NCI-H2196 treated with DMSO at 0.1 percent for 48 hours (cell line): ENCODE measurements around the gene SEMA4A.
"Not testable (repeated sequence)": the region's sequence is repeated elsewhere in the genome, so short reads cannot be mapped to it uniquely, and the experiment has no call there.

Source experiments
- DNase-seq: peaks from one replicate; lab custom pipeline; 2025; ENCODE audit not compliant: unreplicated experiment; lab: John Stamatoyannopoulos, UW

SEMA4A gene

GRCh38 chr1:156153362-156153761 is at the start of gene SEMA4A:
Gene SEMA4A (plus strand): TSS chr1:156153585. CDS start chr1:156154579, 994 bp downstream.
- DNase-seq = no peak

DNA sequence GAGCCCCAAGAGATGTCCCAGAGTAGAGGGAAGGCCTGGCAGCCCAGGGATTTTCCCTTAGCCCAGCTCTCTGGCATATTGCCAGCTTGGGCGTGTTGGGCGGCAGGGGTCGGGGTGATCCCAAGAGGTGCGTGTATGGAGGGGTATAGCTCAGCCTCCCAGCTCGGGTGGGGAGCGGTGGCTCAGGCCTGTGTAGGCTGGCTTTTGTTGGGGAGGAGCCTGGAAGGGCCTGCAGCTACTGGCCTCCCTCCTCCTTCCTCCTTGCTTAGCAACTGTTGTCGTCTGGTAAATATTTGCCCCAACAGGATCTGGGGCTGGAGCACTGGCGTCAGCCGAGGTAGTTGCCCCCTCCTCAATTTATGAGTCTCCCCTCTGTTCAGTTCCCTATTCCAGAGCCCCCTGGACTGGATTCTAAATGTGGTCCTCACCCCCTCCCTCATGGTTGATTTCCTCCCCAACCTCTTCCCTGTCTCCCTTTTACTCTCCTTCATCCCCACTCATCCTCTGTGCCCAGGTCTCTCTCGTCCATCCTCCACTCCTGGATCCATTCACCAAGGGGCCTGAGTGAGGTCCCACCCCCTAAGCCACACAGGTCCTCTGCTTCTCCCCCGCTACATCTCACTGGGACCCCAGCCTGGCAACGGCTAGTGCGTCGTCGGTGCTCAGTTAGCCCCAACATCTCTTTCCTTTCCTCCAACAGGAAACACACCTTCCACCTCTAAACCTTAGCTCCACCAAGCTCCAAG is 49.1 kb upstream of the SEMA4A start:
- peak; percentile 49 for DNase-seq

DNA sequence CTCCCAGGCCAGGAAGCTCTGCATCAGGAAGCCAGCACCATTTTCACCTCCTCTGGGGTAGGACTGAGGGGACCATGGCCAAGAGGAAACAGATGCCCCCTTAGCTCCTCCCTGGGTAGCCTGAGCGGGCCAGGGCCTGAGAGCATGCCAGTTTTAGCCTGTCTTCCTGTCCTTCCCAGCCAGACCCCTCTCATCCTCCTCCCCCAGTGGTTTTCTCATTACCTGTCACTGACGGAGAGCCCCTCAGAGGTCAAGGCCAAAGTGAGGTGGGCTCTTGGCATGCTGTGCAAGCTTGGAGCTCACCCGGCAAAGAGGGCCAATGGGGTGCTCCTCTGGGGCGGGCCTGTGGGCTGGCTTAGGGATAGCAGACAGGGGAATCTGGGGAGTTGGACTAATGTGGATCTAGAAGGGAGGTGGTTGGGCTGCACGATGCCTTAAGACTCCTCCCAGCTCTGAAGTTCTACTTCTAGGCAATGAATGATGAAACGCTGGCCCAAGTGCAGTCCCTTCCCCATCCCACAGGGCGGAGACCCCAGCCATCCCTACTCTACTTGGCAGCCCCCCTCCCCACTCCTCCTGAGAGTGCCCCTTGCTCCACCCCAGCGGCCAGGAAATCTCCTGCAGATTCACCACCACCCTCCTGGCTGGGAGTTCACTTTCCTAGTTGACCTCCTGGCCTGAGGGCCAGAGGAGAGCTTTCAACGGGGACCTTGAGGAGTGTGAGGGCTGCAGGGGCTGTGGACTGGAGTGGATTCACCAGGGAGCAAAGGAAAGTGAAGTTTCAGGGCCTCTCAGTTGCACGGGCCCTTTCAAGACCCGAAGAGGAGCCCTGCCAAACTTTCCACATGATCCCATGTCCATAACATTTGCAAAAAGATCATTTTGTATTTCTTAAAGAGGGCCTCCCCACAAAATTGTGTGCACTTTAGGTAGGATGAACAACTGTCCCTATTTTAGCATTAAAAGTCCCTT is 48.2 kb upstream of the SEMA4A start:
- no peak for DNase-seq

GRCh38 chr1:156106624-156107488 is 46.5 kb upstream of the SEMA4A start:
- DNase-seq = no peak

DNA sequence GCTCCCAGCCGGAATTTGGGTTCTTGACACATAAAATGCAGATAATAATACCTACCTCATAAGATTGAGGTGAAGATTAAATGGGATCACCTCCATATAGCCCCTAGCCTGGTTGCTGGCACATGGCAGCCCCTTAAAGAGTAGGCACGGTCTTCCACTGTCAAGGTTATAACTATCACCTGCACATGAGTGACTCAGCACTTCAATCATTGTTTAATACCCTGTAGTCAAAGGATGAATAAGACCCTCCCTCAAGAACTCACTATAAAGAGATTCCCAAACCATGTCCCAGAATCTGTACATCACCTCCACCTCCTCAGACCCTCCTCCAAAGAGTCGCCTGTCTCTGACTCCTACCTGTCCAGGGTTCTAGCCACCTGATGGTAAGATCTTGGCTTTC is 45.3 kb upstream of the SEMA4A start:
- DNase-seq = no peak

DNA sequence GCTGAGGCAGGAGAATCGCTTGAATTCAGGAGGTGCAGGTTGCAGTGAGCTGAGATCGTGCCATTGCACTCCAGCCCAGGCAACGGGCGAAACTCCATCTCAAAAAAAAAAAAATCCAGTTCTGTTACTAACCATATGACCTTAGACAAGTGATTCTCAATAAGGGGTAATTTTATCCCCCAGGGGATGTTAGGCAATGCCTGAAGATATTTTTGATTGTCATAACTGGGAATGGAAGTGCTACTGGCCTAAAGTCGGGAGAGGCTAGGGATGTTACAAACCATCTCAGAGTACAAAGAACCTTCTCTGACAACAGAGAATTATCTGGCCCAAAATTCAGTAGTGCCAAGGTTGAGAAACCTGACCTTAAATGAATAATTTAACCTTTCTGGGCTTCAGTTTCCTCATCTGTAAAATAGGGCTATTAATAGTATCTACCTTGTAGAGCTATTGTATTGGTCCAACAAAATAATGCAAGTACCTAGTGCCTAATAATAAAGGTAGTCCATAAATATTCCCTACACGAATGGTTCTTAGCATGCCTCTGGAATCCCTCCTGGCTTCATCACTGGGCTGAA is 44.6 kb upstream of the SEMA4A start:
- no peak for DNase-seq

DNA sequence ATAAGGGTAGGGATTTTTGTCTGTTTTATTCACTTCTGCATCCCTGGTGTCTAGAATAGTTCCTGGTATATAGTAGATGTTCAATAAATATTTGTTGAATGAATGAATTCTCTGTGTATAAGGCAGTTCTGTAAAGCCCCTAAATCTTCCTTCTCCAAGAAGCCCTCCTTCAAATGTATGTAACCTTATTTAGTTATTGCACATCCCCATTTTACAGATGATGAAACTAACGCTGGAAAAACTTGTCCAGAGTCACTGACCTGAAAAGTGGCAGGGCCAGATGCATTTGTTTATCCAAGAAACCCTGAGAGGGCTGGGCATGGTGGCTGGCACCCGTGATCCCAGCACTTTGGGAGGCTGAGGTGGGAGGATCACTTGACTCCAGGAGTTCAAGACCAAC is 43.1 kb upstream of the SEMA4A start:
- no peak for DNase-seq

DNA sequence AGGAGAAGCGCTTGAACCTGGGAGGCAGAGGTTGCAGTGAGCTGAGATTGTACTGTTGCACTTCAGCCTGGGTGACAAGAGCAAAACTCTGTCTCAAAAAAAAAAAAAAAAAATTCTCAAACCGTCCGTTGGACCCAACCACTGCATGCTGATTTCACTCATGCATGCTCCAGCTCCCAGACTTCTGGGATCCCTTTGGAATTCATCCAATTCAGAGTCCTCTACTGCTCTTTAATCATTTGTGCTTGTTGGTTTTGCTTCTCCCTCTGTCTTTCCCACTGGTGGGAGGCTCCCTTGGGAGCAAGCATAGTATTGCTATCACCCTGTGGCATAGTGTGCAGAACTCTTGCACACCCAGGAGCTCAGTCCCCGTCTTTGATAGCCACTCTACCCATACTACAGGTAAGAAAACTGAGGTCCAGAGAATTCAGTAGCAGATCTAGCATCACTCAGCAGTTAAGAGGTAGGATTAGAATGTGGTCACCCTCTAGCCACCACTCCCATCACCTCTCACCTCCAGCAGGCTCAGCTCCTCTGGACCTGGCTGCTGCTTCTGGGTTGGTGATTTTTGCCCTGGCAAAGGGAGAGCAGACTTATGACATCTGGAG is 41.9 kb upstream of the SEMA4A start:
- no peak for DNase-seq

DNA sequence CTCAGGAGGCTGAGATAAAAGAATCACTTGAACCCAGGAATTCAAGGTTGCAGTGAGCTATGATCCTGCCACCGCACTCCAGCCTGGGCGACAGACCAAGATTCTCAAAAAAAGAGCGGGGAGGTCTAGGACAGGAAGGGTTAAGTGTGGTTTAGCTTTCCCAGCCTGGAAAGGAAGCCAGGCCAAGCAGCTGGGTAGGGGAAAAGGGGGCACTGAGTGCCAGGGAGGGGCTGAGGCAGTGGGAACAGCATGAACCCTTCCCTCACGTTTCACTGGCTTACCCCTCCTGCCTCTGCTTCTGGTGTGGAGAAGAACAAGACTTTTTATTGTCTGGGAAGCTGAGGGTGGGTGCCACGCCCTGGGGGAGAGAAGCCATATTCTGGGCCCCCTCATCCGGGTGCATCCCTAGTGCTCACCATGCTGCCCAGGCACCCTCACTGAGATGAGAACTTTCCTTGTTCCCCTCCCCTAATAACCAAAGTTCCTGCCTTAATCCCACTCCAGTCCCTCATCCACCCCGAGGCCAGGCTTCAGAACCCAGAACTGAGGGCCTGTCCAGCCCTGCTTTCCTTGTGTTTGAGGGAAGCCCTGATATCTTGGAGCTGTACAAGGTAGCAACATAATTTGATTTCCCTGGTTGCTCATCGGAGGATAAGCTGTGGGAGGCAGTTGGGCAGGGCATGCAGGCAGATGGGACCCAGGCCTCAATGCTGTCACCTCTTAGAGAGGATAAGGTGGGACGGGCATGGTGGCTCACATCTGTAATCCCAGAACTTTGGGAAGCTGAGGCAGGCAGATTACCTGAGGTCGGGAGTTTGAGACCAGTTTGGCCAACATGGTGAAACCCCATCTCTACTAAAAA is 40.9 kb upstream of the SEMA4A start:
- no peak for DNase-seq

DNA sequence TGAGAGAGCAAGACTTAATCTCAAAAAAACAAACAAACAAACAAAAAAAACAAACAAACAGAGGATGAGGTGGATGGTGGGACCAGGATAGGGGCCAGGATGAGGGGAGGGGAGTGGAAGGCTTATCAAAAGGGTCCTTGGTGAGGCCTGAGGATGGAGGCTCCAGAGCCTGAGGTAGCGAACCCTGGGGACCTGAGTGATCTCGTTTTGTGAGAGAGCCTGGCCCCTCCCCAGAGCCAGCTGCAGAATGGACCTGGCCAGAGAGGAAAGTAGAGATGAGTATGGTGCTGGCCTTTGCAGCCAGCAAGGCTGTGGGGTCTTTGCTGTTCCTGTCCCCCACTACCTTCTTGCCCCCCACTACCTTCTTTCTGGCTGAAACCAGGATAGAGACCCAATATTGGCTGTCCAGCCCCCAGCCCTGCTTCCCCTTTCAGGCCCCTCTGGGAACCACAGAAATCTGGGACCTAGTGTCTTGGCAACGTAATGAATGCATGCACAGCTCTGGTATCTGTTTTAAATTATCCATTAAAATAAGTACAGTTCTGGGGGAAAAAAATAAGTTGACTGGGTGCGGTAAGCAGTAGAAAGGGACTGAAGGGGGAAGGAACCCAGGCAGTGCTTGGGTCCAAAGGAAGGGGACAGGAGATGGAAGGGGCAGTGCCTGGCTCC is 40.0 kb upstream of the SEMA4A start:
- no peak for DNase-seq

DNA sequence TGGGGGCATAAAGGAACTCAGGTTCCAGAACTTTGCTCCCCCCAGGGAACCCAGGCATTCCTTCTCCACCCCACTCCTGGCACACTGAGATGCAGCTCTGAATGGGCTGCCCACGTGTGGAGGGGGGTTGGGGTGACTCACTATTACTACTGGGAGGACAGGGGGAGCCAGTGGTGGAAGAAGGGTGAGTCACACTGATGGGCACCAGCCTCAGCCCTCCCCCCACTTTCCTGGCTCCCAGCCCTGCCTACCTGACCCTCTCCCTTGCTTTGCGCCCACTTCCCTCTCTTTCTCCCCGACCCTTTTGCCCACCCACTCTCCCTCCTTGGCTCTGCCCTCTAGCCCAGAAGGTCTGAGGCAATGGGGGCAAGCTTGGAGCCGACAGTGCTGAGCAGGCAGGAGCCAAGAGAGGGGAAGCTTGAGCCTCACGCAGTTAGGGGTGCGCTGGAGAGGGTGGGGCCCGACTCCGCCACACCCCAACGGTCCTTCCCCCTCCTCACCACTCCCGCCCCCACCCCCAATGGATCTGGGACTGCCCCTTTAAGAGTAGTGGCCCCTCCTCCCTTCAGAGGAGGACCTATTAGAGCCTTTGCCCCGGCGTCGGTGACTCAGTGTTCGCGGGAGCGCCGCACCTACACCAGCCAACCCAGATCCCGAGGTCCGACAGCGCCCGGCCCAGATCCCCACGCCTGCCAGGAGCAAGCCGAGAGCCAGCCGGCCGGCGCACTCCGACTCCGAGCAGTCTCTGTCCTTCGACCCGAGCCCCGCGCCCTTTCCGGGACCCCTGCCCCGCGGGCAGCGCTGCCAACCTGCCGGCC is 39.1 kb upstream of the SEMA4A start, which contains the start of gene LMNA:
LMNA (plus strand) TSS at position 611 of the 818 bp plus-strand sequence. CDS start 208 bp downstream, outside the sequence.
- peak; percentile 79 for DNase-seq

DNA sequence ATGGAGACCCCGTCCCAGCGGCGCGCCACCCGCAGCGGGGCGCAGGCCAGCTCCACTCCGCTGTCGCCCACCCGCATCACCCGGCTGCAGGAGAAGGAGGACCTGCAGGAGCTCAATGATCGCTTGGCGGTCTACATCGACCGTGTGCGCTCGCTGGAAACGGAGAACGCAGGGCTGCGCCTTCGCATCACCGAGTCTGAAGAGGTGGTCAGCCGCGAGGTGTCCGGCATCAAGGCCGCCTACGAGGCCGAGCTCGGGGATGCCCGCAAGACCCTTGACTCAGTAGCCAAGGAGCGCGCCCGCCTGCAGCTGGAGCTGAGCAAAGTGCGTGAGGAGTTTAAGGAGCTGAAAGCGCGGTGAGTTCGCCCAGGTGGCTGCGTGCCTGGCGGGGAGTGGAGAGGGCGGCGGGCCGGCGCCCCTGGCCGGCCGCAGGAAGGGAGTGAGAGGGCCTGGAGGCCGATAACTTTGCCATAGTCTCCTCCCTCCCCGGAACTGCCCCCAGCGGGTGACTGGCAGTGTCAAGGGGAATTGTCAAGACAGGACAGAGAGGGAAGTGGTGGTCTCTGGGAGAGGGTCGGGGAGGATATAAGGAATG is 38.4 kb upstream of the SEMA4A start:
- no peak for DNase-seq

DNA sequence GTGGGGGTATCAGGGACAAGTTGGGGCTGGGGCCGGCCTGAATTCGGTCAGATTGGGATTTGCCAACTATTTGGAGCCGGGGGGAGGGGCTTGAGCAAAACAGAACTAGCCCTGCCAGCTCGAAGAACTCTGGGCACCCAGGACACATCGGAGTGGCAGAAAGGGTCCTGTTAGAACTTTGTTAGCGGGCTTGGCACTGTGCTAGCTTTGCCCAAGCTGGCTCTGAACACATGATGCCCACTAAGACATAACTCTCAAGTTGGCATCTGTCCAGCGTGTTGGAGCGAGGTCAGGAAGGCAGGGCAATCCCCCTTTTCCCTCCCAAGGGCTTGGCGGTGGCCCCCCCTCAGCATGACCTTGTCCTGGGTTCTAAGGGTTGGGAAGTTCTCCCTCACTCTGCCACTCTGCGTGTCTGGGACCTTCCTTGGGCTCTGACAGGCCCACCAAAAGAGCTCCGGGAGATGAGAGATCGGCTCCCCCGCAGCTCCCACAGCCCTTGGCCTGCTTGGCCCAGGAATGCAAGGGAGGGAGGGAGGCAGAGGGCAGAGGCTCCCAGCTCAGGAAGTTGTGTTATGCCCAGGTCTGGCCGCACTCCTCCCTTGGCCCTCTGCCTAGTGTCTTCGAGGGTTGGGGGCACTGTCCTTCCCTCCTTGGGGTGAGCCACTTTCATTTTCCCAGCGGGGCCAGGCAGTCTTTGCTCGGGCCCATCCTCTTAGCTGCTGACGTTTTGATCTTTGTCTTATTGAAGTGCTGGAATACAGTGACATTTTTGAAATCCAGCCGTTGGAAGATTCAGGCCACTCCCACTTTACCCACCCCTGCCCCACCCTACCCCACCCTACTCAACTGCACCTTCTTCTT is 37.6 kb upstream of the SEMA4A start:
- no peak for DNase-seq

- DNase-seq = not testable (repeated sequence)
Measured at GRCh38 chr1:156116731-156117130, 36.7 kb upstream of the SEMA4A start.

DNA sequence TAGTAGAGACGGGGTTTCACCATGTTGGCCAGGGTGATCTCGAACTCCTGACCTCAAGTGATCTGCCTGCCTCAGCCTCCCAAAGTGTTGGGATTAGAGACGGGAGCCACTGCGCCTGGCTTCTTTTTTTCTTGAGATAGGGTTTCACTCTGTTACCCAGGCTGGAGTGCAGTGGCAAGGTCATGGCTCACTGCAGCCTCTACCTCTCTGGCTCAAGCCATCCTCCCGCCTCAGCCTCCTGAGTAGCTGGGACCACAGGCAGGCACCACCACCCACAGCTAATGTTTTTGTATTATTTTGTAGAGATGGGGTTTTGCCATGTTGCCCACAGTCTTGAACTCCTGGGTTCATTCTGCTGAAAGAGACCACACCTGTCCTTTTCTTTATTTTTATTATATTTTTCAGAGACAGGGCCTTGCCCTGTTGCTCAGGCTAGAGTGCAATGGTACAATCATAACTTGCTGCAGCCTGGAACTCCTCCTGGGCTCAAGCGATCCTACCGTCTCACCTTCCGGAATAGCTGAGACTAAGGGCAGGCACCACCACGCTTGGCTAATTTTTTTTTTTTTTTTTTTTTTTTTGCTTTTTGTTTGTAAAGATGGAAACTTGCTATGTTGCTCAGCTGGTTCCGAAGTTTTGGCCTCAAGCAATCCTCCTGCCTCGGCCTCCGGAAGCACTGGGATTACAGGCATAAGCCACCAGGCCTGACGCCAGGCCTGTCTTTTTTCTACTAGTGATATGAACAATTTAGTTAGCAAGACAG is 35.8 kb upstream of the SEMA4A start:
- DNase-seq = no peak
